ENCODE measurements around the gene EFHD2.
A peak's percentile ranks its signal among the peaks of the same experiment; 100 is the strongest.

Gene EFHD2

GRCh38 chr1:15400627-15401026, 9.1 kb upstream of the EFHD2 start:
- H4K5ac ChIP-seq (ENCODE audit: low read length): no peak overlapping the region
- H3K4me1 ChIP-seq (ENCODE audit: control insufficient read depth, low read depth, low read length): peaks cover 2% of the 10 kb centered on the region
- H3K4me2 ChIP-seq (ENCODE audit: low read length): no peak overlapping the region
- H3K36me3 ChIP-seq (ENCODE audit: control insufficient read depth, insufficient read depth, low read length): no peaks in the 10 kb centered on the region
- H2AK5ac ChIP-seq (ENCODE audit: low read length): no peak overlapping the region
- H3K27ac ChIP-seq (ENCODE audit: low read depth, low read length): peak overlapping the region; percentile 11
- no peak overlapping the region for H3K4me3 ChIP-seq (ENCODE audit: low read length)
- no peak overlapping the region for H3K18ac ChIP-seq (ENCODE audit: low read length)
- H2BK15ac ChIP-seq (replicated peaks; ENCODE audit: low read depth): no peak overlapping the region
- no peak overlapping the region for H4K8ac ChIP-seq (ENCODE audit: low read depth, low read length)
- H3K4ac ChIP-seq (ENCODE audit: low read depth, low read length): no peak overlapping the region
- H3K23ac ChIP-seq (ENCODE audit: low read length): no peak overlapping the region
- no peak overlapping the region for H3K9ac ChIP-seq (ENCODE audit: low read length)
- no peak for DNase-seq
- no CpG with 5 or more reads among the region's 3 CpGs for WGBS (ENCODE audit: extremely low coverage, insufficient coverage, low lambda C conversion rate)
- H3K27me3 ChIP-seq (ENCODE audit: insufficient read depth, low read length, poor library complexity): no peaks in the 10 kb centered on the region
- H3K79me2 ChIP-seq (ENCODE audit: control insufficient read depth, insufficient read depth, low read length): no peaks in the 10 kb centered on the region
- H2BK5ac ChIP-seq (ENCODE audit: low read length): no peak overlapping the region
- H2BK120ac ChIP-seq (ENCODE audit: low read depth, low read length): no peak overlapping the region
- H3K79me1 ChIP-seq (ENCODE audit: low read length): no peaks in the 10 kb centered on the region
- H3K56ac ChIP-seq (ENCODE audit: low read length): no peak overlapping the region

GRCh38 chr1:15401391-15402055, 8.2 kb upstream of the EFHD2 start:
- no peaks in the 10 kb centered on the region for H3K27me3 ChIP-seq (ENCODE audit: insufficient read depth, low read length, poor library complexity)
- H3K56ac ChIP-seq (ENCODE audit: low read length): no peak overlapping the region
- DNase-seq: no peak
- H3K9ac ChIP-seq (ENCODE audit: low read length): no peak overlapping the region
- no peak overlapping the region for H2BK15ac ChIP-seq (replicated peaks; ENCODE audit: low read depth)
- no peak overlapping the region for H3K4me2 ChIP-seq (ENCODE audit: low read length)
- peaks cover 2% of the 10 kb centered on the region for H3K4me1 ChIP-seq (ENCODE audit: control insufficient read depth, low read depth, low read length)
- no peak overlapping the region for H2AK5ac ChIP-seq (ENCODE audit: low read length)
- H4K5ac ChIP-seq (ENCODE audit: low read length): no peak overlapping the region
- no peak overlapping the region for H2BK120ac ChIP-seq (ENCODE audit: low read depth, low read length)
- no peak overlapping the region for H3K23ac ChIP-seq (ENCODE audit: low read length)
- H3K27ac ChIP-seq (ENCODE audit: low read depth, low read length): no peak overlapping the region
- no peaks in the 10 kb centered on the region for H3K79me2 ChIP-seq (ENCODE audit: control insufficient read depth, insufficient read depth, low read length)
- WGBS (ENCODE audit: extremely low coverage, insufficient coverage, low lambda C conversion rate): no CpG with 5 or more reads among the region's 7 CpGs
- H3K36me3 ChIP-seq (ENCODE audit: control insufficient read depth, insufficient read depth, low read length): no peaks in the 10 kb centered on the region
- no peak overlapping the region for H3K4me3 ChIP-seq (ENCODE audit: low read length)
- H3K79me1 ChIP-seq (ENCODE audit: low read length): no peaks in the 10 kb centered on the region
- no peak overlapping the region for H3K4ac ChIP-seq (ENCODE audit: low read depth, low read length)
- H3K18ac ChIP-seq (ENCODE audit: low read length): no peak overlapping the region
- H4K8ac ChIP-seq (ENCODE audit: low read depth, low read length): no peak overlapping the region
- H2BK5ac ChIP-seq (ENCODE audit: low read length): no peak overlapping the region

- Histone ChIP-seq H2BK120ac (ENCODE audit: low read depth, low read length) (no peak overlapping the region), H3K27me3 (ENCODE audit: insufficient read depth, low read length, poor library complexity) (no peaks in the 10 kb centered on the region), H4K5ac (ENCODE audit: low read length) (no peak overlapping the region), H3K79me1 (ENCODE audit: low read length) (no peaks in the 10 kb centered on the region), H2AK5ac (ENCODE audit: low read length) (no peak overlapping the region), H3K4me1 (ENCODE audit: control insufficient read depth, low read depth, low read length) (peaks cover 2% of the 10 kb centered on the region), H3K79me2 (ENCODE audit: control insufficient read depth, insufficient read depth, low read length) (no peaks in the 10 kb centered on the region), H3K4me2 (ENCODE audit: low read length) (no peak overlapping the region), H2BK15ac (replicated peaks; ENCODE audit: low read depth) (no peak overlapping the region), H3K36me3 (ENCODE audit: control insufficient read depth, insufficient read depth, low read length) (no peaks in the 10 kb centered on the region), H3K23ac (ENCODE audit: low read length) (no peak overlapping the region), H3K4me3 (ENCODE audit: low read length) (no peak overlapping the region), H3K9ac (ENCODE audit: low read length) (no peak overlapping the region), H3K4ac (ENCODE audit: low read depth, low read length) (no peak overlapping the region), H3K56ac (ENCODE audit: low read length) (peak overlapping the region; percentile 34), H2BK5ac (ENCODE audit: low read length) (no peak overlapping the region), H3K27ac (ENCODE audit: low read depth, low read length) (peak overlapping the region; percentile 54), H4K8ac (ENCODE audit: low read depth, low read length) (no peak overlapping the region), H3K18ac (ENCODE audit: low read length) (no peak overlapping the region)
- WGBS (ENCODE audit: extremely low coverage, insufficient coverage, low lambda C conversion rate): no CpG with 5 or more reads among the region's 5 CpGs
- DNase-seq: peak; percentile 90
Observed at GRCh38 chr1:15402809-15403450, 6.8 kb upstream of the EFHD2 start.

GRCh38 chr1:15403962-15404580, 5.6 kb upstream of the EFHD2 start:
- WGBS (ENCODE audit: extremely low coverage, insufficient coverage, low lambda C conversion rate): no CpG with 5 or more reads among the region's 9 CpGs
- no peak overlapping the region for H2BK120ac ChIP-seq (ENCODE audit: low read depth, low read length)
- no peaks in the 10 kb centered on the region for H3K36me3 ChIP-seq (ENCODE audit: control insufficient read depth, insufficient read depth, low read length)

GRCh38 chr1:15405106-15405850, 4.4 kb upstream of the EFHD2 start:
- Histone ChIP-seq H4K8ac (ENCODE audit: low read depth, low read length) (no peak overlapping the region), H3K79me2 (ENCODE audit: control insufficient read depth, insufficient read depth, low read length) (no peaks in the 10 kb centered on the region), H3K4ac (ENCODE audit: low read depth, low read length) (no peak overlapping the region), H3K4me1 (ENCODE audit: control insufficient read depth, low read depth, low read length) (peaks cover 2% of the 10 kb centered on the region), H2BK15ac (replicated peaks; ENCODE audit: low read depth) (no peak overlapping the region), H3K56ac (ENCODE audit: low read length) (no peak overlapping the region), H4K5ac (ENCODE audit: low read length) (no peak overlapping the region), H2BK5ac (ENCODE audit: low read length) (no peak overlapping the region), H2BK120ac (ENCODE audit: low read depth, low read length) (no peak overlapping the region), H3K4me3 (ENCODE audit: low read length) (no peak overlapping the region), H3K4me2 (ENCODE audit: low read length) (no peak overlapping the region), H3K18ac (ENCODE audit: low read length) (no peak overlapping the region), H3K9ac (ENCODE audit: low read length) (no peak overlapping the region), H3K23ac (ENCODE audit: low read length) (no peak overlapping the region), H2AK5ac (ENCODE audit: low read length) (no peak overlapping the region), H3K27ac (ENCODE audit: low read depth, low read length) (no peak overlapping the region), H3K79me1 (ENCODE audit: low read length) (no peaks in the 10 kb centered on the region), H3K36me3 (ENCODE audit: control insufficient read depth, insufficient read depth, low read length) (no peaks in the 10 kb centered on the region), H3K27me3 (ENCODE audit: insufficient read depth, low read length, poor library complexity) (no peaks in the 10 kb centered on the region)
- no CpG with 5 or more reads among the region's 9 CpGs for WGBS (ENCODE audit: extremely low coverage, insufficient coverage, low lambda C conversion rate)
- DNase-seq: no peak

More at GRCh38 chr1:15403962-15404580, 5.6 kb upstream of the EFHD2 start:
- H2AK5ac ChIP-seq (ENCODE audit: low read length): no peak overlapping the region
- no peak overlapping the region for H3K4ac ChIP-seq (ENCODE audit: low read depth, low read length)
- H3K27me3 ChIP-seq (ENCODE audit: insufficient read depth, low read length, poor library complexity): no peaks in the 10 kb centered on the region
- H3K79me2 ChIP-seq (ENCODE audit: control insufficient read depth, insufficient read depth, low read length): no peaks in the 10 kb centered on the region
- no peak overlapping the region for H3K56ac ChIP-seq (ENCODE audit: low read length)
- H3K4me2 ChIP-seq (ENCODE audit: low read length): no peak overlapping the region
- no peak overlapping the region for H3K27ac ChIP-seq (ENCODE audit: low read depth, low read length)
- H4K8ac ChIP-seq (ENCODE audit: low read depth, low read length): no peak overlapping the region
- no peak overlapping the region for H3K23ac ChIP-seq (ENCODE audit: low read length)
- DNase-seq: peak; percentile 68
- H2BK5ac ChIP-seq (ENCODE audit: low read length): no peak overlapping the region
- no peaks in the 10 kb centered on the region for H3K79me1 ChIP-seq (ENCODE audit: low read length)
- H3K4me3 ChIP-seq (ENCODE audit: low read length): no peak overlapping the region
- no peak overlapping the region for H2BK15ac ChIP-seq (replicated peaks; ENCODE audit: low read depth)
- peaks cover 2% of the 10 kb centered on the region for H3K4me1 ChIP-seq (ENCODE audit: control insufficient read depth, low read depth, low read length)
- no peak overlapping the region for H3K9ac ChIP-seq (ENCODE audit: low read length)
- no peak overlapping the region for H4K5ac ChIP-seq (ENCODE audit: low read length)
- no peak overlapping the region for H3K18ac ChIP-seq (ENCODE audit: low read length)
